ENCODE measurements around the gene SPATA31E1.

SPATA31E1 gene

DNA sequence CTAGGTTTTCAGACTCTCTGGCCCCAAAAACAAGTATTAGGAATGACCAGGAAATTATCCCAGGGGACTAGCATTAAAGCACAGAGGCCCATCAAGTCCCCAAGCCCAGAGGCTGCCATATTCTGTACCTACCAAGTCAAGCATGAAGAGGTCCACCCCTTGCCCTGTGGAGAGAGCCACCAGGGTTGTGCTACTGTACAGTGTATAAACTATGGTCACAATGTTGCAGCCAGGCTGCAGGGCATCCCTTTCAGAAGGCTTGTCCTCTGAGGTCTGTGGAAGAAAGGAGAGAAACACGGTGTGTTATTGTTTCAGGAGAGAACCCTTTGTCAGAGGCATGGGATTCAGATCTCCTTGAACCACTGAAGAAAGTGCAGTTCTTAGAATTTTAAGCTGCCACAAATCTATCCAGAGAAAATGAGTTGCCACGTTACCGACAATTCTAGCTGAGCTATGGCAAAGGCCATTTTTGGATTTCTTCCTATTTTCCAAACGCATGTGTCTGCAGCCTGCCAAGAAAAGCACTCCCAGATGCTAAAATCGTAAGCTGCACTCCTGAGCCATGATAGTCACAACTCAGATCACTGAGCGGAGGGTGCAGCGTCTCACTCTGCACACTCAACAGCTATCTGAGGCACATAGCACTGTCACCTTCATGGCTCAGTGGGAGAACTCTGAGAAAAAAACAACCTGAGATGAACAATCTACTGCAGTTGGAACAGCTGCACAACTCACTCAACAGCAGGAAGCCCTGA lies 45.5 kb upstream of the SPATA31E1 start:
- TF ChIP-seq RAD21 (IDR thresholded peaks at IDR 0.05; ENCODE audit: low read depth) (no peak), TEAD4 (IDR thresholded peaks at IDR 0.05) (no peak), CREB1 (IDR thresholded peaks at IDR 0.05; ENCODE audit: low read depth) (no peak), TCF12 (IDR thresholded peaks at IDR 0.05; ENCODE audit: low read depth) (no peak), FOXM1 (IDR thresholded peaks at IDR 0.05; ENCODE audit: borderline replicate concordance, low read depth) (no peak), YY1 (IDR thresholded peaks at IDR 0.05; ENCODE audit: low read depth) (no peak), CEBPB (IDR thresholded peaks at IDR 0.05) (no peak), EGR1 (IDR thresholded peaks at IDR 0.05) (no peak), ZBTB7A (IDR thresholded peaks at IDR 0.05; ENCODE audit: low read depth) (no peak), TAF1 (IDR thresholded peaks at IDR 0.05; ENCODE audit: low read depth) (no peak)
- TF ChIP-seq, protein P1, sequence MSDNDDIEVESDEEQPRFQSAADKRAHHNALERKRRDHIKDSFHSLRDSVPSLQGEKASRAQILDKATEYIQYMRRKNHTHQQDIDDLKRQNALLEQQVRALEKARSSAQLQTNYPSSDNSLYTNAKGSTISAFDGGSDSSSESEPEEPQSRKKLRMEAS (IDR thresholded peaks at IDR 0.05): no peak
- TF ChIP-seq, protein P2, sequence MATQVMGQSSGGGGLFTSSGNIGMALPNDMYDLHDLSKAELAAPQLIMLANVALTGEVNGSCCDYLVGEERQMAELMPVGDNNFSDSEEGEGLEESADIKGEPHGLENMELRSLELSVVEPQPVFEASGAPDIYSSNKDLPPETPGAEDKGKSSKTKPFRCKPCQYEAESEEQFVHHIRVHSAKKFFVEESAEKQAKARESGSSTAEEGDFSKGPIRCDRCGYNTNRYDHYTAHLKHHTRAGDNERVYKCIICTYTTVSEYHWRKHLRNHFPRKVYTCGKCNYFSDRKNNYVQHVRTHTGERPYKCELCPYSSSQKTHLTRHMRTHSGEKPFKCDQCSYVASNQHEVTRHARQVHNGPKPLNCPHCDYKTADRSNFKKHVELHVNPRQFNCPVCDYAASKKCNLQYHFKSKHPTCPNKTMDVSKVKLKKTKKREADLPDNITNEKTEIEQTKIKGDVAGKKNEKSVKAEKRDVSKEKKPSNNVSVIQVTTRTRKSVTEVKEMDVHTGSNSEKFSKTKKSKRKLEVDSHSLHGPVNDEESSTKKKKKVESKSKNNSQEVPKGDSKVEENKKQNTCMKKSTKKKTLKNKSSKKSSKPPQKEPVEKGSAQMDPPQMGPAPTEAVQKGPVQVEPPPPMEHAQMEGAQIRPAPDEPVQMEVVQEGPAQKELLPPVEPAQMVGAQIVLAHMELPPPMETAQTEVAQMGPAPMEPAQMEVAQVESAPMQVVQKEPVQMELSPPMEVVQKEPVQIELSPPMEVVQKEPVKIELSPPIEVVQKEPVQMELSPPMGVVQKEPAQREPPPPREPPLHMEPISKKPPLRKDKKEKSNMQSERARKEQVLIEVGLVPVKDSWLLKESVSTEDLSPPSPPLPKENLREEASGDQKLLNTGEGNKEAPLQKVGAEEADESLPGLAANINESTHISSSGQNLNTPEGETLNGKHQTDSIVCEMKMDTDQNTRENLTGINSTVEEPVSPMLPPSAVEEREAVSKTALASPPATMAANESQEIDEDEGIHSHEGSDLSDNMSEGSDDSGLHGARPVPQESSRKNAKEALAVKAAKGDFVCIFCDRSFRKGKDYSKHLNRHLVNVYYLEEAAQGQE (IDR thresholded peaks at IDR 0.05; ENCODE audit: low read depth): no peak

DNA sequence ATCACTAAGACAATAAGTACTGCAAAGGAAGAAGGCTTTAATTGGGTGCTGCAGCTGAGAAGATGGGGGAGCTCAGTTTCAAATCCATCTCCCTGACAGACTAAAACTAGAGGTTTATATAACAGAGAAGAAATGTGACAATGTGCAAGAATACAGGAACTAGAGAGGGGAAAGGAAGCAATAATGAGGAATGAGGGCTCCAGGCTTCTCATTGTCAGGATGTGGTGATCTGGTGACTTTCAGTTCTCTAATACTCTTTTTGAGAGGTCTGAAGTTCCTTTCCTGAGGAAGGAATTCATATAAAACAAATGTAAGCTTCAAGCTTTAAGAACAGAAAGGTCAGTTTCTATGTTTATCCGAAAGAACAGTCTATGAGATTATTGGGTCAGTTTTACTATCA lies 42.5 kb upstream of the SPATA31E1 start:
- no peak for TF ChIP-seq EP300 (IDR thresholded peaks at IDR 0.05; ENCODE audit: borderline replicate concordance)
- TF ChIP-seq ZBTB7A (IDR thresholded peaks at IDR 0.05; ENCODE audit: low read depth): no peak
- TF ChIP-seq FOXM1 (IDR thresholded peaks at IDR 0.05; ENCODE audit: borderline replicate concordance, low read depth): no peak
- TF ChIP-seq, protein P1 (IDR thresholded peaks at IDR 0.05): no peak
- TF ChIP-seq NFIC (IDR thresholded peaks at IDR 0.05): no peak
- no peak for TF ChIP-seq CREB1 (IDR thresholded peaks at IDR 0.05; ENCODE audit: low read depth)
- TF ChIP-seq EGR1 (IDR thresholded peaks at IDR 0.05): no peak
- TF ChIP-seq, protein P3, sequence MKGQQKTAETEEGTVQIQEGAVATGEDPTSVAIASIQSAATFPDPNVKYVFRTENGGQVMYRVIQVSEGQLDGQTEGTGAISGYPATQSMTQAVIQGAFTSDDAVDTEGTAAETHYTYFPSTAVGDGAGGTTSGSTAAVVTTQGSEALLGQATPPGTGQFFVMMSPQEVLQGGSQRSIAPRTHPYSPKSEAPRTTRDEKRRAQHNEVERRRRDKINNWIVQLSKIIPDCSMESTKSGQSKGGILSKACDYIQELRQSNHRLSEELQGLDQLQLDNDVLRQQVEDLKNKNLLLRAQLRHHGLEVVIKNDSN (IDR thresholded peaks at IDR 0.05): no peak
- TF ChIP-seq CEBPB (IDR thresholded peaks at IDR 0.05): no peak
- TF ChIP-seq TAF1 (IDR thresholded peaks at IDR 0.05; ENCODE audit: low read depth): no peak
- no peak for TF ChIP-seq TCF12 (IDR thresholded peaks at IDR 0.05; ENCODE audit: low read depth)
- TF ChIP-seq RAD21 (IDR thresholded peaks at IDR 0.05; ENCODE audit: low read depth): no peak
- no peak for TF ChIP-seq TEAD4 (IDR thresholded peaks at IDR 0.05)
- TF ChIP-seq YY1 (IDR thresholded peaks at IDR 0.05; ENCODE audit: low read depth): no peak
- TF ChIP-seq, protein P2 (IDR thresholded peaks at IDR 0.05; ENCODE audit: low read depth): no peak

DNA sequence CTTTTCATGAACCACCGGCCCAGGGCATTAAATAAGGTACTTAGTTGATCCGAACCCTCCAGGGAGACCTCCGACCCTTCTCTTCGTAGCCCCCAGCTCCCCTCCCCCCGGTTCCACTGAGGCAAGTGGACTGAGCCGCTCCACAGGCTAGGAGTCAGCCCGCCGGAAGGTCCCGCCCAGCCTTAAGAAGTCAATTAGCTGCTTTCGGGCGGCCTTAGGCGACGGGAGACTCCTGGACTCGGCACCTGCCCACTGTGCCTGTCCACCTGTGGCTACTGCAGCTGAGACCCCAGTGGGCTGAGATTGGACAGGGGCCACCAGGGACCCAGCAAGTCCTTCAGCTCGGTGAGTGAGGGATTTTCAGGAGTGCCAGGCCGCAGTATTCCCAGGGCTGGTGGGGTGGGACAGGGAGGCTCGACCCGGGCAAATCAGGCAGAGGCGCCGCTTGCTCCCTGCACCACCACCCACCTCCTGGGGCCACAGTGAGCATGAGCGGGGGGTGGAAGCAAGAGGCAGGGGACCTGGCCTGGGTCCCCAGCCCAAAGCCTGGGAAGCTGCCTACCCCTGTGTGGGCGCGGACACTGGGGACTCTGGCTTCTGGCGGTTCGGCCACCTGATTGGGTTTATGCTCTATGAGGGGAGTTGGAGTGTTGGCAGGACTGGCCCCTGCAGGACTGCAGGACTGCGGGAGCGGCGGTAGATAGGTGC lies 39.6 kb upstream of the SPATA31E1 start:
- no peak for TF ChIP-seq TEAD4 (IDR thresholded peaks at IDR 0.05)

DNA sequence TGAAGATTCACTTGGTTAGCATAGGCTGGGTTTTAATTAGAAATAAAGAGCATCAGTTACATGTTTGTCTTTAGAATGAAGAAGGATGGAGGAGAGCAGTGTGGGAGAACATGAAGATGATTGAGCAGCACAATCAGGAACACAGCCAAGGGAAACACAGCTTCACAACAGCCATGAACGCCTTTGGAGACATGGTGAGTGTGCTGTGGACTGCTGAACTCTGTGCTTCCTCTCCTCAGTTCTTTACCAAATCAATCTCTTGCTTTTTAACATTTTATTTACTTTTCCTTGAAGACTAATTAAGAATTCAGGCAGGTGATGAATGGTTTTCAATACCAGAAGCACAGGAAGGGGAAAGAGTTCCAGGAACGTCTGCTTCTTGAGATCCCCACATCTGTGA lies 38.2 kb upstream of the SPATA31E1 start:
- TF ChIP-seq TAF1 (IDR thresholded peaks at IDR 0.05; ENCODE audit: low read depth): no peak
- TF ChIP-seq, protein P3 (IDR thresholded peaks at IDR 0.05): no peak
- no peak for TF ChIP-seq EP300 (IDR thresholded peaks at IDR 0.05; ENCODE audit: borderline replicate concordance)
- no peak for TF ChIP-seq YY1 (IDR thresholded peaks at IDR 0.05; ENCODE audit: low read depth)
- no peak for TF ChIP-seq RAD21 (IDR thresholded peaks at IDR 0.05; ENCODE audit: low read depth)
- TF ChIP-seq TCF12 (IDR thresholded peaks at IDR 0.05; ENCODE audit: low read depth): no peak
- TF ChIP-seq TEAD4 (IDR thresholded peaks at IDR 0.05): no peak
- no peak for TF ChIP-seq CREB1 (IDR thresholded peaks at IDR 0.05; ENCODE audit: low read depth)
- TF ChIP-seq EGR1 (IDR thresholded peaks at IDR 0.05): no peak
- no peak for TF ChIP-seq CEBPB (IDR thresholded peaks at IDR 0.05)
- no peak for TF ChIP-seq FOXM1 (IDR thresholded peaks at IDR 0.05; ENCODE audit: borderline replicate concordance, low read depth)
- TF ChIP-seq, protein P1 (IDR thresholded peaks at IDR 0.05): no peak
- no peak for TF ChIP-seq NFIC (IDR thresholded peaks at IDR 0.05)

DNA sequence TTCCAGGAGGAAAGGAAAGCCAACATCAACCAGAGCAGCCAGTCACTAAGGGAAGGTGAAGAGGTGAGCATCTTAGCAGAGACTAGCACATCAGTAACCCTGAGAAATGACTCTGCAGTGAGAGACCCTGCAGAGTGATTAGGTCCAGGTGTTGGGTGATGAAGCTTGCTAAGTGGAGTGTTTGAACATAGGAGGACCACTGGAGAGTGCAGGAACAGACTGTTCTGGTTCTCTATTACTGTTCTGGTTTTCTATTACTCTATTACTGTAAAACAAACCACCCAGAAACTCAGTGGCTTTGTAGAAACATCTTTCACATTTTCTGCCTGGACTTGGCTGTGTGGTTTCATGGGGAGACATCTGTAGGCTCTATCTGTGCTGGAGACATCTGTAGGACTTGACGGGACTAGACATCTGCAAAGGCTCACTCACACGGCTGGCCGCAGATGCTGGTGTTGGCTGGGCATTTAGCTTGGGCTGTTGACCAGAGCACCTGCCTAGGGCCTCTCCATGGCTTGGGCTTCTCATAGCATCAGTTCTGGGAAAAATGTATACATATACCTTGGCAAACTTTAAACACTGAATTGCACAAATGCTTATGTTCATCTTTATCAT lies 33.4 kb upstream of the SPATA31E1 start:
- TF ChIP-seq NFIC (IDR thresholded peaks at IDR 0.05) (no peak), ZBTB7A (IDR thresholded peaks at IDR 0.05; ENCODE audit: low read depth) (no peak), EP300 (IDR thresholded peaks at IDR 0.05; ENCODE audit: borderline replicate concordance) (no peak), CREB1 (IDR thresholded peaks at IDR 0.05; ENCODE audit: low read depth) (no peak), TAF1 (IDR thresholded peaks at IDR 0.05; ENCODE audit: low read depth) (no peak), CEBPB (IDR thresholded peaks at IDR 0.05) (no peak), TCF12 (IDR thresholded peaks at IDR 0.05; ENCODE audit: low read depth) (no peak), EGR1 (IDR thresholded peaks at IDR 0.05) (no peak), YY1 (IDR thresholded peaks at IDR 0.05; ENCODE audit: low read depth) (no peak)
- TF ChIP-seq, protein P1 (IDR thresholded peaks at IDR 0.05): no peak
- TF ChIP-seq, protein P3 (IDR thresholded peaks at IDR 0.05): no peak
